Measurements from ENCODE around the gene NUB1. TPM values are rescaled to one million over a fixed set of nuclear protein-coding genes. Genes with fewer than 3 reads are reported as not detected.

NUB1 gene
- polyA plus RNA-seq, 3 donors, result 32.0 to 39.2 (median 37.2) TPM

- Mint-ChIP-seq H3K4me1 (peaks cover 36% of the 10 kb centered on the region), H3K27me3 (ENCODE audit: low read depth in 3 of 3) (peaks cover 50 to 65% (median 64%) of the 10 kb centered on the region in 3 donors), H3K36me3 (peaks cover 12 to 14% of the 10 kb centered on the region in 2 donors), H3K27ac (peak overlapping the region in 2 of 7 donors; percentile 37 to 47), H3K9me3 (peaks cover 3 to 19% (median 14%) of the 10 kb centered on the region in 7 donors), H3K4me3 (peak overlapping the region; percentile 62 to 87)
- Histone ChIP-seq H3K9me3 (replicated peaks in 1 of 2; ENCODE audit: control insufficient read depth in 1 of 2, insufficient read depth in 1 of 2, low read length in 2 of 2) (peaks cover 0 to 10% of the 10 kb centered on the region in 2 donors), H3K27ac (ENCODE audit: low read depth in 1 of 2, low read length in 2 of 2) (no peak overlapping the region), H3K9ac (ENCODE audit: insufficient read depth, low read length, poor library complexity, severe bottlenecking) (peak overlapping the region; percentile 36), H3K36me3 (replicated peaks in 1 of 2; ENCODE audit: control insufficient read depth in 1 of 2, insufficient read depth in 2 of 2, low read length in 2 of 2) (no peaks in the 10 kb centered on the region), H3K4me3 (replicated peaks in 1 of 3; ENCODE audit: low read depth in 2 of 3, low read length in 3 of 3) (peak overlapping the region in 1 of 3 experiments; percentile 55), H3K4me2 (replicated peaks; ENCODE audit: extremely low read depth, low read length, poor library complexity, severe bottlenecking) (peak overlapping the region; percentile 64), H3K4me1 (ENCODE audit: control insufficient read depth in 1 of 2, insufficient read depth in 2 of 2, low read length in 2 of 2) (peaks cover 35 to 50% of the 10 kb centered on the region in 2 donors), H4K20me1 (ENCODE audit: insufficient read depth, low read length) (no peaks in the 10 kb centered on the region), H3K79me2 (ENCODE audit: insufficient read depth, low read length) (no peaks in the 10 kb centered on the region), H2AFZ (ENCODE audit: insufficient read depth, low read depth, low read length, poor library complexity, severe bottlenecking) (peak overlapping the region; percentile 61), H3K27me3 (ENCODE audit: control insufficient read depth in 2 of 2, insufficient read depth in 2 of 2, low read length in 2 of 2) (peaks cover 25 to 53% of the 10 kb centered on the region in 2 donors)
- WGBS (ENCODE audit: insufficient coverage), result 5% methylated on average over 54 of the region's 61 CpGs
- DNase-seq, result peak; percentile 41 to 63 (median 44)
- TF ChIP-seq, protein P1, sequence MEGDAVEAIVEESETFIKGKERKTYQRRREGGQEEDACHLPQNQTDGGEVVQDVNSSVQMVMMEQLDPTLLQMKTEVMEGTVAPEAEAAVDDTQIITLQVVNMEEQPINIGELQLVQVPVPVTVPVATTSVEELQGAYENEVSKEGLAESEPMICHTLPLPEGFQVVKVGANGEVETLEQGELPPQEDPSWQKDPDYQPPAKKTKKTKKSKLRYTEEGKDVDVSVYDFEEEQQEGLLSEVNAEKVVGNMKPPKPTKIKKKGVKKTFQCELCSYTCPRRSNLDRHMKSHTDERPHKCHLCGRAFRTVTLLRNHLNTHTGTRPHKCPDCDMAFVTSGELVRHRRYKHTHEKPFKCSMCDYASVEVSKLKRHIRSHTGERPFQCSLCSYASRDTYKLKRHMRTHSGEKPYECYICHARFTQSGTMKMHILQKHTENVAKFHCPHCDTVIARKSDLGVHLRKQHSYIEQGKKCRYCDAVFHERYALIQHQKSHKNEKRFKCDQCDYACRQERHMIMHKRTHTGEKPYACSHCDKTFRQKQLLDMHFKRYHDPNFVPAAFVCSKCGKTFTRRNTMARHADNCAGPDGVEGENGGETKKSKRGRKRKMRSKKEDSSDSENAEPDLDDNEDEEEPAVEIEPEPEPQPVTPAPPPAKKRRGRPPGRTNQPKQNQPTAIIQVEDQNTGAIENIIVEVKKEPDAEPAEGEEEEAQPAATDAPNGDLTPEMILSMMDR (IDR thresholded peaks at IDR 0.05), result no peak
- intact Hi-C loops (cut with micrococcal nuclease), result no loop called here
Measured at GRCh38 chr7:151408839-151409666, 67.4 kb downstream of the NUB1 start.

DNA sequence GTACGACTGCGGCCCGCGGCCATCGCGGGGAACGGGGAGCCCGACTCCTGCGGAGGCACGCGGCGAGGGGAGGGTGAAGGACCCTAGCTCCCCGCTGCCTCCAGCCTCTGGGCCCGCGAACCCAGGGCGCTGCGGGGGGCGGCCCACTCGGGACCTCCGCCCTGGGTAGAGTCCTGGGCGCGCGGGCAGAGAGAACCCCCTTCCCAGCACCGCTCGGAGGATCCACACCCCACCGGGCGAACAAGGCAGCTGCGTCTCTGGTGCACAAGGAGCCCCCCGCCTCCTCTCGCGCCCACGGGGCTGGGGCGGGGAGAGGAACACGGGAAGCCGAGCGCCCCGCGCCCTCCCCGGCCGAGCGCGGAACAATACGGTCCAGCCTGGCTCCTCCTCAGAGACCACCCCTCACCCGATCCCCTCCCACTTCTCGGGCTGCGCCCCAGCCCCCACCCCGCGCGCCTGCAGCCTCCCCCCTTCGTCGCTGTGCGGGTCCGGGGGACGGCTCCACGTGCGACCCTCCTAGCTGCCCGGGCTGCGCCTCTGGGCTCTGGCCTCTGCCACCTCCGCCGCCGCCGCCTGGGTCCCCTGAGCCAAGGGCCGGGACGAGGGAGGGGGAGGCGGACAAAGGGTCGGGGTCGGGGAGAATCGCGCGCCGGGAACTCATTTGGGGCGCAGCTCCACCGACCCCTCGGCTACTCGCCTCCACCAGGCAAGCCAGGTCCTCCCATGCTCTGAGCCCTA lies 68.2 kb downstream of the NUB1 start, which contains the start of gene WDR86:
TSS of gene WDR86 (minus strand) at position 372 of the 738 bp plus-strand sequence. CDS start 449 bp downstream, outside the sequence.
- no peaks in the 10 kb centered on the region for H4K20me1 ChIP-seq (ENCODE audit: insufficient read depth, low read length)
- TF ChIP-seq, protein P1 (IDR thresholded peaks at IDR 0.05), result no peak
- peak within 1 kb of the TSS; percentile 64 for H3K4me2 ChIP-seq (replicated peaks; ENCODE audit: extremely low read depth, low read length, poor library complexity, severe bottlenecking)
- no peak for DNase-seq
- H3K36me3 ChIP-seq (replicated peaks in 1 of 2; ENCODE audit: control insufficient read depth in 1 of 2, insufficient read depth in 2 of 2, low read length in 2 of 2), result no peaks in the 10 kb centered on the region
- intact Hi-C loops (cut with micrococcal nuclease), result no loop called here
- Mint-ChIP-seq H3K4me3 (peak within 1 kb of the TSS; percentile 66 to 88), H3K9me3 (peaks cover 3 to 19% (median 14%) of the 10 kb centered on the region in 7 donors), H3K36me3 (peaks cover 14% of the 10 kb centered on the region in 2 donors), H3K4me1 (peaks cover 34% of the 10 kb centered on the region), H3K27me3 (ENCODE audit: low read depth in 3 of 3) (peaks cover 50 to 65% (median 62%) of the 10 kb centered on the region in 3 donors), H3K27ac (peak within 1 kb of the TSS in 4 of 7 donors; percentile 37 to 76 (median 46))
- H3K4me3 ChIP-seq (replicated peaks in 1 of 3; ENCODE audit: low read depth in 2 of 3, low read length in 3 of 3), result peak within 1 kb of the TSS in 1 of 3 experiments; percentile 55
- H3K9ac ChIP-seq (ENCODE audit: insufficient read depth, low read length, poor library complexity, severe bottlenecking), result peak within 1 kb of the TSS; percentile 36
- under 1% methylated on average over 49 of the region's 75 CpGs for WGBS (ENCODE audit: insufficient coverage)
- peak within 1 kb of the TSS; percentile 61 for H2AFZ ChIP-seq (ENCODE audit: insufficient read depth, low read depth, low read length, poor library complexity, severe bottlenecking)
- H3K4me1 ChIP-seq (ENCODE audit: control insufficient read depth in 1 of 2, insufficient read depth in 2 of 2, low read length in 2 of 2), result peaks cover 30 to 42% of the 10 kb centered on the region in 2 donors
- H3K27ac ChIP-seq (ENCODE audit: low read depth in 1 of 2, low read length in 2 of 2), result no peak within 1 kb of the TSS
- peaks cover 25 to 53% of the 10 kb centered on the region in 2 donors for H3K27me3 ChIP-seq (ENCODE audit: control insufficient read depth in 2 of 2, insufficient read depth in 2 of 2, low read length in 2 of 2)
- no peaks in the 10 kb centered on the region for H3K79me2 ChIP-seq (ENCODE audit: insufficient read depth, low read length)
- peaks cover 0 to 10% of the 10 kb centered on the region in 2 donors for H3K9me3 ChIP-seq (replicated peaks in 1 of 2; ENCODE audit: control insufficient read depth in 1 of 2, insufficient read depth in 1 of 2, low read length in 2 of 2)

Measured in CD14-positive monocyte (primary cell).